H9 (cell line): Measurements from ENCODE around the gene TUBA8. TPM values are rescaled to one million over a fixed set of nuclear protein-coding genes. Genes with fewer than 3 reads are reported as not detected.

Experiments
- DNase-seq: peaks from one replicate; pipeline ENCODE4 v3.0.0-alpha.2; 2017
- H2AFZ ChIP-seq: one replicate; pipeline ENCODE4 v1.6.1; 2013; ENCODE audit warnings: mild to moderate bottlenecking, low read length, control low read depth, moderate library complexity
- H2AK5ac ChIP-seq: 2 replicates; pipeline ENCODE4 v1.6.1; 2013; ENCODE audit warnings: low read length, control low read depth, mixed read lengths; ENCODE audit not compliant: insufficient read length
- H2BK120ac ChIP-seq: one replicate; pipeline ENCODE4 v1.6.1; 2013; ENCODE audit warnings: low read depth, mild to moderate bottlenecking, low read length, control low read depth, inconsistent platforms; ENCODE audit not compliant: poor library complexity, severe bottlenecking
- H2BK12ac ChIP-seq: 2 replicates; pipeline ENCODE4 v1.6.1; 2013; ENCODE audit warnings: low read length, control low read depth, mixed read lengths, low read depth; ENCODE audit not compliant: insufficient read length
- H2BK15ac ChIP-seq: 2 replicates; pipeline ENCODE4 v1.6.1; 2013; ENCODE audit warnings: low read depth, low read length, control low read depth
- H2BK20ac ChIP-seq: one replicate; pipeline ENCODE4 v1.6.1; 2013; ENCODE audit warnings: low read depth, mild to moderate bottlenecking, low read length, control low read depth, inconsistent platforms; ENCODE audit not compliant: poor library complexity, severe bottlenecking
- H2BK5ac ChIP-seq: 2 replicates; pipeline ENCODE4 v1.6.1; 2013; ENCODE audit warnings: low read length, control low read depth, mixed read lengths; ENCODE audit not compliant: insufficient read length
- H3K14ac ChIP-seq: 2 replicates; pipeline ENCODE4 v1.6.1; 2013; ENCODE audit warnings: low read length, control low read depth; ENCODE audit not compliant: insufficient read depth
- H3K18ac ChIP-seq: 2 replicates; pipeline ENCODE4 v1.6.1; 2013; ENCODE audit warnings: low read depth, mild to moderate bottlenecking, mixed read lengths, low read length, control low read depth; ENCODE audit not compliant: insufficient read length
- H3K23ac ChIP-seq: 2 replicates; pipeline ENCODE4 v1.6.1; 2013; ENCODE audit warnings: low read length, control low read depth, mixed read lengths, low read depth; ENCODE audit not compliant: insufficient read length
- H3K23me2 ChIP-seq: 2 replicates; pipeline ENCODE4 v1.6.1; 2013; ENCODE audit warnings: low read depth, mild to moderate bottlenecking, mixed read lengths, low read length, control low read depth; ENCODE audit not compliant: insufficient read length, poor library complexity, severe bottlenecking
- H3K27ac ChIP-seq: 2 replicates; pipeline ENCODE4 v1.5.1; 2013; ENCODE audit warnings: low read length, control low read depth, mixed read lengths, low read depth; ENCODE audit not compliant: insufficient read length
- H3K27me3 ChIP-seq: 2 replicates; pipeline ENCODE4 v1.6.1; 2013; ENCODE audit warnings: low read length, control low read depth, inconsistent platforms; ENCODE audit not compliant: insufficient read depth
- H3K4ac ChIP-seq: 2 replicates; pipeline ENCODE4 v1.6.1; 2013; ENCODE audit warnings: low read depth, mild to moderate bottlenecking, control low read depth, inconsistent platforms, low read length, moderate library complexity
- H3K4me1 ChIP-seq: 2 replicates; pipeline ENCODE4 v1.6.1; 2013; ENCODE audit warnings: low read length, control low read depth, inconsistent platforms; ENCODE audit not compliant: insufficient read depth
- H3K4me2 ChIP-seq: 2 replicates; pipeline ENCODE4 v1.6.1; 2013; ENCODE audit warnings: low read length, control low read depth, mixed read lengths; ENCODE audit not compliant: insufficient read length, insufficient read depth
- H3K56ac ChIP-seq: 2 replicates; pipeline ENCODE4 v1.6.1; 2013; ENCODE audit warnings: low read depth, mild to moderate bottlenecking, mixed read lengths, low read length, control low read depth; ENCODE audit not compliant: insufficient read length
- H3K79me1 ChIP-seq: 2 replicates; pipeline ENCODE4 v1.6.1; 2013; ENCODE audit warnings: low read depth, mild to moderate bottlenecking, moderate library complexity, low read length, control low read depth, inconsistent platforms; ENCODE audit not compliant: insufficient read depth, poor library complexity, severe bottlenecking
- H3K79me2 ChIP-seq: 2 replicates; pipeline ENCODE4 v1.6.1; 2013; ENCODE audit warnings: low read length, control low read depth, inconsistent platforms; ENCODE audit not compliant: insufficient read depth
- H3K9ac ChIP-seq: 2 replicates; pipeline ENCODE4 v1.6.1; 2013; ENCODE audit warnings: low read length, control low read depth, mixed read lengths; ENCODE audit not compliant: insufficient read length; ENCODE audit errors: extremely low read depth
- H3K9me3 ChIP-seq: one replicate; pipeline ENCODE4 v1.6.1; 2013; ENCODE audit warnings: low read depth, low read length, inconsistent platforms; ENCODE audit not compliant: control insufficient read depth
- H3T11ph ChIP-seq: one replicate; pipeline ENCODE4 v1.6.1; 2013; ENCODE audit warnings: mild to moderate bottlenecking, low read length, control low read depth, inconsistent platforms
- H4K20me1 ChIP-seq: one replicate; pipeline ENCODE4 v1.6.1; 2013; ENCODE audit not compliant: control insufficient read depth, insufficient read length, insufficient read depth
- H4K5ac ChIP-seq: 2 replicates; pipeline ENCODE4 v1.6.1; 2013; ENCODE audit warnings: low read depth, mild to moderate bottlenecking, mixed read lengths, low read length, control low read depth; ENCODE audit not compliant: insufficient read length
- H4K8ac ChIP-seq: replicated peaks from 2 replicates; pipeline ENCODE4 v1.6.1; 2013; ENCODE audit warnings: low read length, control low read depth, mixed read lengths, low read depth; ENCODE audit not compliant: insufficient read length
- H4K91ac ChIP-seq: 2 replicates; pipeline ENCODE4 v1.6.1; 2013; ENCODE audit warnings: low read depth, mild to moderate bottlenecking, moderate library complexity, mixed read lengths, low read length, control low read depth; ENCODE audit not compliant: insufficient read length
- H3K27ac Mint-ChIP-seq, 3 experiments: 2 replicates in 2 of 3; 3 replicates in 1 of 3; pipeline ENCODE4 v1.8.0; 2020 to 2021; ENCODE audit warnings: mixed read lengths in 3 of 3, mild to moderate bottlenecking in 1 of 3, moderate library complexity in 1 of 3
- H3K27me3 Mint-ChIP-seq: 2 replicates; pipeline ENCODE4 v1.8.0; 2021; ENCODE audit warnings: low read depth, mild to moderate bottlenecking, moderate library complexity, mixed read lengths
- H3K36me3 Mint-ChIP-seq, 3 experiments: 2 replicates in 2 of 3; 3 replicates in 1 of 3; pipeline ENCODE4 v1.8.0; 2020 to 2021; ENCODE audit warnings: low read depth in 3 of 3, mixed read lengths in 3 of 3; ENCODE audit not compliant: insufficient read depth in 1 of 3
- H3K4me1 Mint-ChIP-seq, 2 experiments: 2 replicates each; pipeline ENCODE4 v1.8.0; 2020; ENCODE audit warnings: mixed read lengths in 2 of 2
- H3K4me3 Mint-ChIP-seq, 2 experiments: 2 replicates in 1 of 2; 3 replicates in 1 of 2; pipeline ENCODE4 v1.8.0; 2020 to 2021; ENCODE audit warnings: mild to moderate bottlenecking in 2 of 2, mixed read lengths in 2 of 2, moderate library complexity in 1 of 2
- H3K9me3 Mint-ChIP-seq, 2 experiments: 2 replicates in 1 of 2; 3 replicates in 1 of 2; pipeline ENCODE4 v1.8.0; 2020; ENCODE audit warnings: mild to moderate bottlenecking in 2 of 2, mixed read lengths in 2 of 2, moderate library complexity in 1 of 2
- CTCF ChIP-seq: fragments of 200-600 bp; sonication (generic); conservative IDR thresholded peaks from 3 replicates; pipeline ENCODE4 v1.8.0; 2021; ENCODE audit warnings: antibody characterized with exemption, mild to moderate bottlenecking
- WGBS: extraction: QIAGEN DNeasy Blood & Tissue Kit; methylation state at CpG from one replicate; pipeline ENCODE4 v1.1.7; 2013; ENCODE audit warnings: missing lambda C conversion rate, low lambda C conversion rate, mixed read lengths; ENCODE audit not compliant: insufficient read length; ENCODE audit errors: extremely low coverage; 5-methylcytosine and 5-hydroxymethylcytosine counted together
- total RNA-seq: library from RNA; stranded (reverse); gene quantifications from 2 replicates; pipeline ENCODE4 v1.2.1, GENCODE V29; 2021

Gene TUBA8
- total RNA-seq, 1 experiment from 2014 or later: 2.0 TPM

- Histone ChIP-seq H3T11ph (no peak overlapping the region), H3K56ac (no peak overlapping the region), H3K23me2 (no peaks in the 10 kb centered on the region), H3K79me2 (no peaks in the 10 kb centered on the region), H4K91ac (no peak overlapping the region), H2AFZ (no peak overlapping the region), H4K20me1 (no peaks in the 10 kb centered on the region), H3K79me1 (no peaks in the 10 kb centered on the region), H3K4me1 (no peaks in the 10 kb centered on the region), H3K9ac (no peak overlapping the region), H3K9me3 (no peaks in the 10 kb centered on the region), H2BK120ac (no peak overlapping the region), H3K14ac (no peak overlapping the region), H3K27ac (no peak overlapping the region), H3K4ac (no peak overlapping the region), H2BK5ac (no peak overlapping the region), H3K27me3 (no peaks in the 10 kb centered on the region; the same call in 1 of the 2 replicates), H2BK15ac (no peak overlapping the region), H3K18ac (no peak overlapping the region), H3K23ac (no peak overlapping the region), H4K5ac (no peak overlapping the region), H2BK20ac (no peak overlapping the region), H4K8ac (no peak overlapping the region), H2AK5ac (no peak overlapping the region), H3K4me2 (no peak overlapping the region), H2BK12ac (no peak overlapping the region)
- no peak for TF ChIP-seq CTCF
- H3K27me3 Mint-ChIP-seq: peaks cover 20% of the 10 kb centered on the region
- H3K4me1 Mint-ChIP-seq: peaks cover 4% of the 10 kb centered on the region in 2 experiments; a peak in 3 of 4 replicates
- WGBS: no CpG with 5 or more reads among the region's 23 CpGs
- peaks cover 7 to 11% of the 10 kb centered on the region in 2 experiments for H3K9me3 Mint-ChIP-seq
- DNase-seq: no peak
- peaks cover 3 to 7% (median 3%) of the 10 kb centered on the region in 3 experiments; a peak in 5 of 7 replicates for H3K36me3 Mint-ChIP-seq
- H3K4me3 Mint-ChIP-seq: no peak overlapping the region
- no peak overlapping the region for H3K27ac Mint-ChIP-seq
Measured at GRCh38 chr22:18145676-18146388, 35.2 kb downstream of the TUBA8 start.
